Smooth muscle cell (in vitro differentiated cells): Measurements from ENCODE around the gene ELAC1. TPM values are rescaled to one million over a fixed set of nuclear protein-coding genes. Genes with fewer than 3 reads are reported as not detected.

Experiments
- DNase-seq: peaks from one replicate; lab custom pipeline; 2025; ENCODE audit not compliant: unreplicated experiment; lab: John Stamatoyannopoulos, UW
- H2AFZ ChIP-seq: fragments of 200-600 bp; sonication (generic); 2 replicates; pipeline ENCODE4 v1.6.0; 2016; ENCODE audit warnings: antibody characterized with exemption, low read depth, mild to moderate bottlenecking
- H3F3A ChIP-seq: fragments of 200-600 bp; sonication (generic); 2 replicates; pipeline ENCODE4 v1.6.0; 2017; ENCODE audit warnings: antibody characterized with exemption, low read depth
- H3K27ac ChIP-seq: fragments of 200-600 bp; sonication (generic); 2 replicates; pipeline ENCODE4 v1.5.1; 2016; ENCODE audit warnings: low read depth, mild to moderate bottlenecking
- H3K27me3 ChIP-seq: fragments of 200-600 bp; sonication (generic); 2 replicates; pipeline ENCODE4 v1.6.1; 2016; ENCODE audit warnings: low read depth, mild to moderate bottlenecking
- H3K36me3 ChIP-seq: fragments of 200-600 bp; sonication (generic); 2 replicates; pipeline ENCODE4 v1.5.1; 2016; ENCODE audit warnings: low read depth
- H3K4me1 ChIP-seq: fragments of 200-600 bp; sonication (generic); 2 replicates; pipeline ENCODE4 v1.5.1; 2016; ENCODE audit warnings: low read depth
- H3K4me2 ChIP-seq: fragments of 200-600 bp; sonication (generic); 2 replicates; pipeline ENCODE4 v1.6.0; 2016; ENCODE audit warnings: mild to moderate bottlenecking
- H3K4me3 ChIP-seq: fragments of 200-600 bp; sonication (generic); 2 replicates; pipeline ENCODE4 v1.5.1; 2016; ENCODE audit warnings: mild to moderate bottlenecking
- H3K79me2 ChIP-seq: fragments of 200-600 bp; sonication (generic); 2 replicates; pipeline ENCODE4 v1.6.0; 2016; ENCODE audit warnings: low read depth, mild to moderate bottlenecking
- H3K9ac ChIP-seq: fragments of 200-600 bp; sonication (generic); 2 replicates; pipeline ENCODE4 v1.6.0; 2016; ENCODE audit warnings: low read depth
- H3K9me3 ChIP-seq: fragments of 200-600 bp; sonication (generic); replicated peaks from 2 replicates; pipeline ENCODE4 v1.5.1; 2016; ENCODE audit warnings: low read depth
- H4K20me1 ChIP-seq: fragments of 200-600 bp; sonication (generic); 2 replicates; pipeline ENCODE4 v1.6.0; 2016; ENCODE audit warnings: low read depth
- CTCF ChIP-seq: fragments of 200-600 bp; sonication (generic); IDR thresholded peaks from 2 replicates; pipeline ENCODE4 v1.5.1; 2017; ENCODE audit warnings: borderline replicate concordance, mild to moderate bottlenecking, antibody characterized with exemption; ENCODE audit not compliant: insufficient read depth, poor library complexity, severe bottlenecking
- WGBS: methylation state at CpG from one replicate; pipeline ENCODE4 v1.1.7; 2016; ENCODE audit warnings: low lambda C conversion rate; 5-methylcytosine and 5-hydroxymethylcytosine counted together
- polyA plus RNA-seq: library from polyadenylated mRNA; unstranded; fragments of >200 nt; fragmentation: Nextera tagmentation; extraction: Ambion mirVana; gene quantifications from 2 replicates; pipeline ENCODE4 v1.2.1, GENCODE V29; 2016
- total RNA-seq: library from RNA; depleted of rRNA; stranded (reverse); fragments of >200 nt; gene quantifications from 2 replicates; pipeline ENCODE4 v1.2.3, GENCODE V29; 2014

Gene ELAC1
- total and polyA plus RNA-seq, 2 experiments from 2014 or later, result 8.2 to 16.0 TPM

GRCh38 chr18:51006061-51006818, 38.4 kb downstream of the ELAC1 start:
- WGBS, result 79% methylated on average over 5 of the region's 5 CpGs
- H2AFZ ChIP-seq, result no peak overlapping the region
- no peaks in the 10 kb centered on the region for H3K27me3 ChIP-seq
- TF ChIP-seq CTCF, result no peak
- no peaks in the 10 kb centered on the region for H3K79me2 ChIP-seq
- no peak overlapping the region for H3K4me2 ChIP-seq
- H3F3A ChIP-seq, result no peaks in the 10 kb centered on the region
- H3K4me3 ChIP-seq, result no peak overlapping the region
- H3K9me3 ChIP-seq, result no peaks in the 10 kb centered on the region
- no peak overlapping the region for H3K9ac ChIP-seq
- H3K4me1 ChIP-seq, result no peaks in the 10 kb centered on the region
- no peak for DNase-seq
- H3K27ac ChIP-seq, result no peak overlapping the region
- H4K20me1 ChIP-seq, result no peaks in the 10 kb centered on the region
- no peaks in the 10 kb centered on the region for H3K36me3 ChIP-seq

GRCh38 chr18:51006948-51007789, 39.3 kb downstream of the ELAC1 start:
- TF ChIP-seq CTCF, result no peak
- H3K27ac ChIP-seq, result no peak overlapping the region
- no peaks in the 10 kb centered on the region for H3K9me3 ChIP-seq
- DNase-seq, result no peak
- H4K20me1 ChIP-seq, result no peaks in the 10 kb centered on the region
- 58% methylated on average over 13 of the region's 13 CpGs for WGBS
- no peak overlapping the region for H3K4me3 ChIP-seq
- H3F3A ChIP-seq, result no peaks in the 10 kb centered on the region
- no peaks in the 10 kb centered on the region for H3K27me3 ChIP-seq
- no peak overlapping the region for H3K4me2 ChIP-seq
- H3K9ac ChIP-seq, result no peak overlapping the region
- H2AFZ ChIP-seq, result no peak overlapping the region
- no peaks in the 10 kb centered on the region for H3K79me2 ChIP-seq
- no peaks in the 10 kb centered on the region for H3K4me1 ChIP-seq
- no peaks in the 10 kb centered on the region for H3K36me3 ChIP-seq

- Histone ChIP-seq H3K27me3 (no peaks in the 10 kb centered on the region), H3K79me2 (no peaks in the 10 kb centered on the region), H3K4me1 (no peaks in the 10 kb centered on the region), H2AFZ (no peak overlapping the region), H3K4me3 (no peak overlapping the region), H3K9me3 (no peaks in the 10 kb centered on the region), H3K27ac (no peak overlapping the region), H4K20me1 (no peaks in the 10 kb centered on the region), H3K9ac (no peak overlapping the region), H3K4me2 (no peak overlapping the region), H3K36me3 (no peaks in the 10 kb centered on the region), H3F3A (no peaks in the 10 kb centered on the region)
- DNase-seq, result no peak
- no peak for TF ChIP-seq CTCF
- WGBS, result 93% methylated on average over 1 of the region's 1 CpG
These were observed 39.9 kb downstream of the ELAC1 start for GRCh38 chr18:51007790-51008139.
